ENCODE data around the gene AGAP1.

The AGAP1 gene

DNA sequence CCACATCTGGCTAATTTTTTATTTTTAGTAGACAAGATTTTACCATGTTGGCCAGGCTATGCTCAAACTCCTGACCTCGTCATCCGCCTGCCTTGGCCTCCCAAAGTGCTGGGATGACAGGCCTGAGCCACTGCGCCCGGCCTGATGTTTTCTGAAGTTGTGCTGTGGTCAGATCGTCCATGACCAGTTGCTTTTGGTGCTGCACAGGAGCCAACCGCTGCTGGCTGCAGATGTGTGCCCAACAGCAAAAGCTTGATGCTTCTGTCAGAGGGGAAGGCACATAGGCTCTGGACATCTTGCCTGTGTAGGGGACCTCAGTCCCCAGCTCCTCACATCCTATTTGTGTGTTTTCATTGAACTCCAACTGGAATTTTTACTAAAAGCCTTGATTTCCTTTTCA is 218.3 kb downstream of the AGAP1 start:
- DNase-seq (ENCODE audit: low spot score): no peak

DNA sequence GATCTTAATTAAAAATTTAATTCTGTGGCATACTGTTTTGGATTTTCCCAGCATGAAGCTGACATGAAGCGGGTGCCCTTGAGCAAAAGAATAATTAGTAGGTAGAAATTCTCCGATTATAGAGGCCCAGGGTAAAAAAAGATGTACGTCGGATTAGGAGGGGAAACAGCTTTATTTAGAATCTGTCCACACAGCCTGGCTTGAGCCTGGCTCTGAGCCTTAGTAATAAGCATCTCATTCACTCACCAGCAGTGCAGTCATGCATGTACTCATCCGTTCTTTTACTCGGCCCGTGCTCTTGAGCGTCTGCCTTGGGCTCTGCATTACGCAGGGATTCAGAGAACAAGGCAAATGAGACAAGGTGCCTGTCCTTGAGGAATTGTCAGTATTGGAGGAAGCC is 219.3 kb downstream of the AGAP1 start:
- DNase-seq (ENCODE audit: low spot score): no peak

- no peak for DNase-seq (ENCODE audit: low spot score)
These were observed 221.8 kb downstream of the AGAP1 start for GRCh38 chr2:235715601-235716000.

DNA sequence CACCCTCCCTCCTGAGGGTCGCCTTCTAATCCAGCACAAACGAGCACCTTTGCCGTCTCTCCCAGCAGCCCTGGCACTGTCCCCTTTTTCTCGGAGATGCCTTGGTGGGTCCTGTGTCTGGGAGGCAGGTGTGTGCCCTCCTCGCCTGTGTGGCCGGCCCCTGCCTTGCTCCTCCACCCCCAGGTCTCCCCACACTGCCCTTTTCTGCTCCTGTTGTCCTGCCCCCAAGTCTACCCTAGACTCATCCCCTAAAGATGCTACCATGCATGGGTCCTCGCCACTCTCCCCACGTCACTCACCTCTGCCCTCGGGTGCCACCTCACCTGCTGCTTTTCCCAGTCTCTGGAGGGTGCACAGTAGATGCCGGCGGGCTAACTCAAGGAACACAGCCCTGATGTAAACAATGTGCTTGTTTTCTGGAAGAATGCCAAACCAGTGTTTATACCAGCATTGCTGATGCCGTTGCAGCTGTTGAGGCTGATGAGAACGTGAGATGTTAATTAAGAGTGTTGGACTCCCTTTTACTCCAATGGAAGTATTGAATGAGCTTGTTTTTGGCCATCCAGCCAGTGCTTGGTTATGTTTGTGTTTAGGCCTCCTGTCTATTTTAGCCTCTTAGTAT is 223.1 kb downstream of the AGAP1 start:
- DNase-seq (ENCODE audit: low spot score): no peak

DNA sequence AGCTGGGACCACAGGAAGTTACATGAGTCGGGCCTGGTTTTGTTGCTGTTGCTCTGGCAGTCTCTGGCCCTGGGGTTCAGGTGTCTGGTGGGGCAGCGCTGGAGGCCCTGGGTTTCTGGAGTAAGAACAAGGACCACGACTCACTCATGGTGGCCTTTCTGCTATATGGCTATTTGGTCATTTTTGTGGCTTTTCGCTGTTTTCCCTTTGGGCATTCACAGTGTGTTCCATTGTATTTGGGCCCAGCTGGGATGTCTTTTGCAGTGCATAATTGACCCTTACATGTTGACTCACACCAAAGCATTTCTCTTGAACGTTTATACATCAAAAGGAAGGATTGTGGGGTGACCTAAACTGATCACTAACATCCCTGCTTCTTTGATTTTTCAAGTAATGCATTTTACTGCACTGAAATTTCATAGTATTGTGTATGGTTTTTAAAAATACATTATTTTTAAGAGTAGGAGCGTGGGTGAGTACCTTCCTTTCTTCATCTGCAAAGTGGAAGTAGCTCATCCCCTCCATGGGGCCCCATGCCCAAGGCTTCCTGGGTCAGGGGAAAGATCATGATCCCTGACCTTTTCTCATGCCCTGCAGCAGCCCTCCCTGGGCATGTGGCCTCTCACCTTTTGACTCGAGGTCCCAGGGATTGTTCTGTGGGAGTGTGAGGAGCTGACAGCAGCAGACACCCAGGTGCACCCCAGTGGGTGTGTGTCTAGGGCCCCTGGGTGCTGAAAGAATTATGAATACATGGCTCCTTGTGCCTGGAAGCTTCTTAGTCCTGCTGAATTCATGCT is 225.5 kb downstream of the AGAP1 start:
- DNase-seq (ENCODE audit: low spot score): no peak

DNA sequence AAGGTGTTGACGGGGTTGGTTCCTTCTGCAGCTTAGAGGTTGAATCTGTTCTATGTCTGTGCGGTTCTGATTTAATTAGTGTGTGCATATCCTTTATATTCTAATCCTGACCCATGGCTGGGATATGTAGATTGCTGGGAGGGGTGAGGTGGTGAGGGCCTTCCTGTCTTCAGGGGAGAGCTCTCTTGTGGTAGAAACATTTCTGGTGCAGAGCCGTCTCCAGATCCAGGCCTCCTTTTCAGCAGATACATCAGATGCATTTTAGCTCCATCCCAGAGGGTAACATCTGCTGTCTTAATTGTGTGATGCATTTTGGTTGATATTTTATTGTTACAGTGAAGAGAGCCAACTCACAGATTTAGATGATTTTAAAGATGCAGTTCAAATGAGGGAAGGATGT is 227.8 kb downstream of the AGAP1 start:
- DNase-seq (ENCODE audit: low spot score): no peak

DNA sequence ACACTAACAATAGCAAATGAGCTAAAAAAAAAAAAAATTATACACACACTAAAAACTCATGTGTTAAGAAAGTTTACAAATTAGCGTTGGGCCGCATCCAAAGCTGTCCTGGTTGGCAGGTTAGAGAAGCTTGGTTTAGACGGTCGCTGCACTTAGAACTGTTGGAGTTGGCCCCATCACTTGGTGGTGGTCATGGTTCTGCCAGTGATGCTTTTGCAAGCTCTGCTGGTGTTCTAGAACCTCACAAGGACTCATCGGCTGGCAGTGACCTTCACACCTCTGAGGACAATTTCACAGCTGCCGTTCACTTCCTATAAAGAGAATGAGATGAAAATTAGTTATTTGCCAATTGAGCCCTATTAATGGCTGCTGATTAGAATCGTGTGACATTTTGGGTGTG is 229.0 kb downstream of the AGAP1 start:
- no peak for DNase-seq (ENCODE audit: low spot score)

DNA sequence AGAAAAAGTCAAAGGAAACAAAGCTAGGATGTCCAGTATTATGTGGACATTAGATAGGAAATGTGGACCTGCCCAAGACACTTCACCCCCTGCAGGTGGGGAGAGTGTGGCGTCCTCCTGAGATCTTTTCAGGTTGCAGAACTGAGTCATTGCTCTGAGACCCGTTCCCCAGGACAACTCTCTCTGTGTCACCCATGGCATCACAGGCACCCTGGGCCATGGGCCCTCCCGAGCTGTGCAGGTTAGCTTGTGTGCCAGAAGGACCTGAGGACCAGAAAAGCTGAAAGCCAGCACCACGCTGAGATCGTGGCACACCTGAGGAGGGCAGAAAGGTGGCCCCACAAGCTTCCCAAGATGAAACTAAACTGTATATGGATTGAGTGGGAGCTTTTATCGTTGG is 229.5 kb downstream of the AGAP1 start:
- no peak for DNase-seq (ENCODE audit: low spot score)

GRCh38 chr2:235723811-235724465 is 230.1 kb downstream of the AGAP1 start:
- no peak for DNase-seq (ENCODE audit: low spot score)

- DNase-seq (ENCODE audit: low spot score): no peak
These were observed 231.2 kb downstream of the AGAP1 start for GRCh38 chr2:235725016-235725489.

- no peak for DNase-seq (ENCODE audit: low spot score)
These were observed 232.0 kb downstream of the AGAP1 start for GRCh38 chr2:235725841-235726240.

DNA sequence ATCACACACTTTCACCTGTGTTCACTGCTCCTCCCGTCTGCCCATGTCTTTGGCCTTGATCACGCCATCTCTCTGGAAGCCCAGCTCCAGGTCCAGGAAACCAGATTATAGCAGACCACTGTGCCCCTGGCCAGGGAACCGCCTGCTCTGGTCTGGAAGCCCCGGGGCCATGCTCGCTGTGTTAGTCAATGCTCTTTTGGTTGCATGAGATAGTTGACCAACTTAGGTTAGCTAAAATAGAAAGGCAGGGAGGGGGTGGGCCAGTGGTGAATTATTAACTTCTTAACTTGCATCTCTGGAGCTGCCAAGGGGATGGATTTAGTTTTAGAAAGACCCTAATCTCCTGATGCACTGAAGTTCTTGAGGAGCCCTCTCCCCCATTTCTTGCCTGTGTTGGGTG is 232.7 kb downstream of the AGAP1 start:
- no peak for DNase-seq (ENCODE audit: low spot score)

DNA sequence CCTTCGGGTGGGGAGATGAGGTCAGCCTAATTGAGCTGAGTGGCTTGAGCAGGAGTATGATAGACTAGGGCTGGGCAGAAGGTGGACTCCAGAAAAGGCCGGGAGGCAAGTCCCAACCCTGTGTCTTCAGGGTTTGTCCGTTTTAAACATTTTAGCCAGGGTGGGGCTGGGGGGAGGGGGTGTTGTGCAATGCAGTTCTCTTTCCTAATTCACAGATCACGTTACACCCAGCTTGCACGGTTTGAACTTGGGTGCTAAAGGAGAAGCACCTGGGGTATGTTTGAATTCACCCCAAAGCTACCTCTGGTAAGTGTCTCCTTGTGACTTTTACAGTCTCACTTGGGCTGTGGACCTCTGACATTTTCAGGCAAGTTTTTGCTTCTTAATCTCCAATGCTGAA is 233.3 kb downstream of the AGAP1 start:
- no peak for DNase-seq (ENCODE audit: low spot score)

DNA sequence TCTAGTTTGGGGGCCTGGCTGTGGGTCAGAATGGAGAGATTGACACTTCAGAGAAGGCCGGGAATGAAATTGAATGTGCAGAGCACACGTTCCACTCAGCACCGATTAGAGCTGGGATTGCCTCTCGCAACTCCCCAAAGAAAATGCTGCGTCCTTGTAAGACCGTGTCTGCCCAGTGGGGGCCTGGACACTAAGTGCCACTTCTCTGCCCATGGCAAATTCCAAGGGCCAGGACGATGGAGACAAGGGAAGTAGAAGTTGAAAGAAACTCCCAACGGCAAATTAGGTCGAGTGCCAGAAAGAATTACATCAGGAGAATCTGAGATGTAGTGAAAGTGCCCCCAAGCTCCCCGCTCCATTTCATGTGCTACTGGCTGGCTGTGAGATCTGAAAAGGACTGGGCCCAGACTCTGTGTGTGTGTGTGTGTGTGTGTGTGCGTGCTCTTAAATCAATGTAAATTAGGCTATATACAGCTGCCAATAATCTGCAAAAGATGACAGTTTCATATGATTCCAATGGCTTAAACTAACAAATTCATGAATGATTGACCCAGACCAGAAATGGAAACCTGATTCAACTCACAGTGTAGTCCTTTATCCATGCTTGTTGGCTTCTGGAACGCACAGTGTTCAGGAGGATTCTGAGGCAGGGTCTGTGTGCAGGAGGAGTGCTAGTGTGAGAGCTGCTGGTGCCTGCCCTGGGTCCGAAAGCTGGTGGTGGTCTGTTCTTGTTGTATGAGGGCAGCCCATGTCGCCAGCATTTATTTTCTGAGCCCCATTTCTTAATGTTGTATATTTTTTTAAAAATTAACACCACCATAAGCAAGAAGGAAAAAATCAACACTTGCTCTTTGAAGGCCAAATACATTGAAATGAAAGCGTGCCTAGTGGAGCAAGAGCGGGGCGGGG is 234.3 kb downstream of the AGAP1 start:
- no peak for DNase-seq (ENCODE audit: low spot score)

GRCh38 chr2:235728800-235729556 is 235.1 kb downstream of the AGAP1 start:
- DNase-seq (ENCODE audit: low spot score): no peak

GRCh38 chr2:235729557-235729947 is 235.7 kb downstream of the AGAP1 start:
- no peak for DNase-seq (ENCODE audit: low spot score)

- DNase-seq (ENCODE audit: low spot score): no peak
These were observed 236.3 kb downstream of the AGAP1 start for GRCh38 chr2:235730115-235730514.

DNA sequence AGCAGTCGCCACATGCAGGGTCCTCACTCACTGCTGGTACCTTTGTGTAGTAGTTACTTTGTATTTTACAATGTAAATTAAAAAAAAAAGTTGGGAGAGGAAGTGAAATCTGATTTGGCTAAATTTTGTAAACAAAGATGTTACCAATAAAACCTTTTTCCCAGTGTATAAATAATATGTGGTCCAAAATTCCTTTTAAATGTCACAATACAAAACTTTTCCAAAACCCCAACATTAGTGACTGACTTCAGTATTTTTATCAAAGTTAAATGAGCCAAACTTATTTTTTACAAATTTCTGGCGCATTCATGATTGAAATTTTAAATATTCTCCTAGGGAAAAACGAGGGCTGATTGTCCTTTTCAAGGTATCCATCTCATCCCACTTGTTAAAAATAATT is 239.9 kb downstream of the AGAP1 start:
- no peak for DNase-seq (ENCODE audit: low spot score)

GRCh38 chr2:235734168-235734567 is 240.3 kb downstream of the AGAP1 start:
- DNase-seq (ENCODE audit: low spot score): no peak

- DNase-seq (ENCODE audit: low spot score): no peak
These were observed 240.9 kb downstream of the AGAP1 start for GRCh38 chr2:235734688-235735231.

DNA sequence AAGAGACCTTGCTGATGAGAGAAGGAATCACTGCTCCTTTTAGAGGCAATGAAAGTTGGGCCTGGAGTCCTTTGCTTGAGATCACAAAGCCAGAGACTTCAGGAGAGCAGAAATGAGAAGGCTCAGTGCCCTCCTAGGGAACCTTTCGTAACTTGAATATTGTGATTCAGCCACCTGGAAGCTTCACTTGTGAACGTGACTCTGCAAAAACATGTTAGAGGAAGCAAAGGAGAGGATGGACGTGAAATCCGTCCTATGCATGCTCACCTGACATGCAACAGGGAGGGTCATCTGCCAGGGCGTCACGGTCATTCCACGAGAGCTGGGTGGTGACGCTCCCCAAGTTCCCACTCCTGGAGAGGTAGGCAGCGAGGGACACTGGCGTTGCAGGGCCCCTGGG is 243.6 kb downstream of the AGAP1 start:
- no peak for DNase-seq (ENCODE audit: low spot score)

All from hepatic stellate cell (primary cell).